GM21619 (cell line): ENCODE results near the gene EDAR.

Experiments used
- ATAC-seq: cut with Tn5 transposase; IDR thresholded peaks from one replicate; pipeline ENCODE4 v1.9.1; 2021; ENCODE audit not compliant: unreplicated experiment

EDAR gene

GRCh38 chr2:108942231-108942825, 46.7 kb downstream of the EDAR start:
- no peak for ATAC-seq

- no peak for ATAC-seq
Measured at GRCh38 chr2:108941767-108942166, 47.3 kb downstream of the EDAR start.

- no peak for ATAC-seq
Measured at GRCh38 chr2:108941161-108941665, 47.8 kb downstream of the EDAR start.

- ATAC-seq: no peak
Measured at GRCh38 chr2:108940156-108940555, 48.9 kb downstream of the EDAR start.

- no peak for ATAC-seq
Measured at GRCh38 chr2:108938077-108938710, 50.8 kb downstream of the EDAR start.

DNA sequence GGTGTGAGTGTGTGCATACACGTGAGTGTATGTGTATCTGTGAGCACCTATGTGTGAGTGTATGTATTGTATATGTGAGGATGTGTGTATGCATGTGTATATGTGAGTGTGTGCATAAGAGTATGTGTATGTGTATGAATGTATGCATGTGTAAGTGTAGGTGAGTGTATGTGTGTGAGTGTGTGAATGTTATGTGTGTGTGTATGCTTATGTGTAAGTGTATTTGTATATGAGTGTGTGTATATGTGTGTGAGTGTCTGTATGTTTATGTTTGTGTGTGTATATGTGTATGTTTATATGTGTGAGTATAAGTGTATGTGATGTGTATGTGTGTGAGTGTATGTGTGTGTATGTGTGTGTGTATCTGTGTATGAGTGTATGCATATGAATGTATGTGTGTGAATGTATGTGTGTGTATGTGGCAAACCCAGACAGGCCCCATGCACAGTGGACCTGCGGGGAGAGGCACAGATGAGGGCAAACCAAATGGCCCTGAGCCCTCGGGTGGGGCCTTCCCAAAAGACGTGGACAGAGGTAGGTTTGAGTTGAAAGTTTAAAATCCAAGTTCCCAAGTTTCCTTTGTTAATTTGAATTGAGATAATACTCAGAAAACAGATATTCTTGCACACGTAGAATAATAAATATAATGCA, 51.5 kb downstream of the EDAR start:
- ATAC-seq: no peak

GRCh38 chr2:108936866-108937265, 52.2 kb downstream of the EDAR start:
- no peak for ATAC-seq

GRCh38 chr2:108936076-108936864, 52.8 kb downstream of the EDAR start:
- ATAC-seq: no peak

GRCh38 chr2:108935271-108935741, 53.7 kb downstream of the EDAR start:
- ATAC-seq: no peak

GRCh38 chr2:108934583-108935245, 54.3 kb downstream of the EDAR start:
- ATAC-seq: no peak

GRCh38 chr2:108934151-108934550, 54.9 kb downstream of the EDAR start:
- no peak for ATAC-seq

- ATAC-seq: no peak
Measured at GRCh38 chr2:108933691-108934117, 55.3 kb downstream of the EDAR start.

DNA sequence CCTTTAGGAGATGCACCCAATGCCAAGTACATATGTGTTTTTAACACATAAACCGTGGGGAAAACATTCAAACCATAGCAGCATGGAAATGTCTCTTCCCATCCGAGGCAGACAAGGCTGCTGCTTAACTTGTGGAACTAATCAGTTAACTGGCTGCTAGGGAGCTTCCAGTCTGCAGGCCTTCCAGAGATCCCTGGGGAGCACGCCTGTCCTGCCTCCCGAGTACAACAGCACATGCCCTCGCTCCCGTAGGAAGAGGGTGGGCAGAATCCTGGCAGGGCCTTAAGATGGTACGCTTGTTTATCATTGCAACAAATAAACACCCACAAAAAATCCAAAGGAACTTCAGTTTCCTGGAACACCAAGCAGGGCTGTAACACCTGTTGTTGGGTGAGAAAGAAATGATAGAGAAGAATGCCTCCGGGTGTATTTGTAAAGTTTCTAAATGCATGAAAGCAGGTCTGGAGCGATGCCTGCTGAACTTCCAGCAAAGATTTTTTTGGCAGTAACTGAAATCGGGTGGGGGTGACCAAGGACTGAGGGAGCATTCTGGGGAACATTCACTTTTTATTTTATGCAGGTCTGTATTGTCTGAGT, 56.2 kb downstream of the EDAR start:
- no peak for ATAC-seq

- ATAC-seq: no peak
Measured at GRCh38 chr2:108931372-108931771, 57.6 kb downstream of the EDAR start.

DNA sequence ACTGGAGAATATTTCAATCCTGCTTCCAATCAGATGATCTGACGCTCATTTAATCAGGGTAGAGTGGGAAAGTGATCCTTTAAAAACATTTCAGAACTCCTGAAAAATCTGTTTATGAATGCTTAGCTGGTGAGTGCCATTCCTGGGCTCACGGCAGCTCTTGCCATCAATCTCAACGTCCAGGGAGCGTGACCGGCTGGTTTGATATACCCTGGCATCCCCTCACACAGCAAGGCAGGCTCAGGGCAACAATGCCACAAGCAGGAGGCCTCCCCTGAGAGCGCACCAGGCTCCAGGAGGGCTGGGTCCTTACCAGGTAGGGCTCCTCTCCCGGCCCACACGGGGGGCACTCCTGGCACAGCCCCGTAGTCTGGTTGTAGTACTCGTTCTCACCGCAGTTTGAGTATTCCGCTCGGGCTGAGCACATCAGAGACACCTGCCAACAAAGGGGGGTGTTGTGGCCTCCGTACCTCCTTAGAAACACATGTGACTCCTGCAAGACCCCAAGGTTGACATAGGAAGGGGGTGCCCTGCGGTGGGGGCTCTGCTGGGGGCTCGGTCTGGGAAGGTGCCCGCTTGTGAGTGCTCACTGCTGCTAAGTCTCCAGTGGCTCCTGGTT, 59.1 kb downstream of the EDAR start:
- ATAC-seq: no peak

DNA sequence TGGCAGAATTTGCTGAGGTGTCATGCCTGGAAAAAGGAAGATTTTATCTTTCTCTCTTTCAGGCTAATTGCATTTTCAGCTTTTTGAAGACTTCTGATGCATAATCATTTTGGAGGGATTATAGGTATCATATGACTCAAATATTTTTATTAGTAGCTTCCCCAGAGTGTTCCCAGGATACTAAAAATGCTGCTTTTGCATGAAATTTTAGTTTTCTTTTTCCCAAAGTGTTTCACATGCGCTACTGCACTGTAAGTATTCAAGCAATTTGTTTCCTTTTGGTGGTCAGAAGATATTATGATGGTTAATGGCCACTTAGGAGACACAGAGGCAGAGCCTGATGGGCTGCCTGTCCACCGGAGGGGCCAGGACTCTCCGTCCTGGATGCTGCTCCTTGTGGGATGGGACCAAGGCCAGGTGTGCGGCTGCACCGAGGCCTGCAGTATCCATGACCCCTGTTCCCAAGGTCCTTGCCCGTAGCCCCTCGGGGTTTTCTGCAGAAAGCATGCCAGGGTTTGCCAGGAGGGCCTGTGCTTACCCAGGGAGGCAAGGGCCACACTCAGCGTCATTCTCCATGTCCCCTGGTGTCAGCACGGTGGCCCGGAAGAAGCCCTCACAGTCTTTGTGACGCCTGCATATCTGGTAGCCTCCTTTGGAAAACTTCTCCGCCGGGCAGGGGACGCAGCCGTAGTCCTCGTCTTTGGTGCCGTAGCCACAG, 60.2 kb downstream of the EDAR start:
- ATAC-seq: no peak

- no peak for ATAC-seq
Measured at GRCh38 chr2:108927936-108928659, 60.9 kb downstream of the EDAR start.

- no peak for ATAC-seq
Measured at GRCh38 chr2:108927405-108927804, 61.6 kb downstream of the EDAR start.
